Smooth muscle cell of bladder (primary cell): ENCODE results near the gene MAZ. TPM values are rescaled to one million over a fixed set of nuclear protein-coding genes. Genes with fewer than 3 reads are reported as not detected.

Experiments
- total RNA-seq: library from RNA; depleted of rRNA; stranded (reverse); fragments of >200 nt; gene quantifications from 2 replicates; pipeline ENCODE4 v1.2.3, GENCODE V29; 2014

Gene MAZ
- 106 and 159 TPM in 2 replicates for total RNA-seq

GRCh38 chr16:29806099-29806579 lies at the start of gene MAZ:
Gene MAZ, plus strand, starts transcription at chr16:29806529. Its CDS starts 173 bp downstream, at chr16:29806702.

GRCh38 chr16:29777576-29778350 lies 28.6 kb upstream of the MAZ start, which contains the start of gene ZG16:
Gene ZG16, plus strand, starts transcription at chr16:29778256. Its CDS starts 1,011 bp downstream, at chr16:29779267.

GRCh38 chr16:29790183-29790948 lies 16.0 kb upstream of the MAZ start, which contains the start of gene KIF22:
Gene KIF22, plus strand, starts transcription at chr16:29790751. Its CDS starts 9 bp downstream, at chr16:29790760.

DNA sequence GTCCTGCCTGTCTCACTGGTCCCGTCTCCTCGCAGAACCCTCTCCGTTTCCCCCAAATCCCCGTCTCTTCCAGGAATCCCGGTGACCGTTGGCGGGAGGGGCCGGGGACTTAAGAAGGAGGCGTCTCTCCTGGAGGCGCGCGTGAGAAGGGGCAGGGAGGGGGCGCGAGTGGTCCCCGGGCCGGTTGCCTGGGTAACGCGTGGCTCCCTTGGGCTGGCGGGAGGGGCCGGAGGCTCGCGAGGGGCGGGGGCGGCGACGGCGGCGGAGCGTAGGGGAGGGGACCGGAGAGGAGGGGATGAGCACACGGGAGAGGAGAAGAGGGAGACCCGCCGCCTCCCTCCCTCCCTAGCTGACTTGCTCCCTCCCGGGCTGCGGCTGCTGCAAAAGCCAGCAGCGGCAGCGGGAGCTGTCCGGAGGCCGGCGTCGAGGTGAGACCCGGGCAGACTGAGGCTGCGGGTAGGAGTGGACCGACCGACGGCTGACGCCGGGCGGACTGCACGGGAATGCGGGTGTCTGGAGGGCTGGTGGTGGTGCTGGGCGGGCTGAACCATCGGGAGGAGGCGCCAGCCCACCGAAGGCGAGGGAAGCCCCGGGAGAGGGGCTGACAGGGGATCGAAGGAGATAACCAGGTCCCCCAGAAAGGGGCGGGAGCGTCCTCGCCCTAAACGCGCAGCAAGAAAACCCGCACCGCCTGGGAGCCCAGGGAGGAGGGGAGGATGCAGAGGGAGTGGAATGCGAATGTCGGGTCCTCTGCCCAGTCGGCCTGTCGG lies 5.8 kb downstream of the MAZ start, which contains the start of gene PRRT2:
Gene PRRT2 (plus strand): TSS at position 298 of the 770 bp plus-strand sequence. CDS start 862 bp downstream, outside the sequence.

GRCh38 chr16:29815793-29816693 lies 9.7 kb downstream of the MAZ start, which contains the start of gene PAGR1:
Gene PAGR1, plus strand, starts transcription at chr16:29816152. Its CDS starts 374 bp downstream, at chr16:29816526.

DNA sequence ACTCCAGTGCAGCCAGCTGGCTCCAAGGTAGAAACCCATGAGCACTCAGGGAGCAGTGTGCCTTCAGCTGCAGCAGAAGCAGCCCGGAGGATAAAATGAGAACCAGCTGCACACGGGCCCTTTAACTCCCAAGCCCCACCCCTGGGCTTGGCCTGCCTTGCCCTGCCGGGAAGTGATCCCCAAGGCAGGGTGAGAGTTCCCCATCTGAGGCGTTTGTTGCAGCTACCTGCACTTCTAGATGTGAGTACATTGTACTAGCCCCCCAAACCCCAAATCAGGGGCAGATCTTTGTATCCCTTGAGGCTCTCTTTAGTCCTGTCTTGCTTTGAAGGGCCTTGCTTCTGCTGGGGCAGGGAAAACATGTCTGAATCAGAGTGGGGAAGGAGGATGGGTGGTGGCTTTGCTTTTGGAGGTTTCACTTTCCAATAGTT lies 14.0 kb downstream of the MAZ start, which contains the start of gene MVP:
Gene MVP (plus strand): TSS at position 192 of the 431 bp plus-strand sequence. CDS start 10,088 bp downstream, outside the sequence.

Other genes with a start within 250 kb of the MAZ start
- under 0.01 and 0.09 TPM in 2 replicates for gene SPN, start 143.3 kb upstream of the MAZ start, total RNA-seq
- gene QPRT, start 127.3 kb upstream of the MAZ start, total RNA-seq, result 26.5 and 40.0 TPM in 2 replicates
- gene C16orf54, start 60.5 kb upstream of the MAZ start, total RNA-seq, result not detected in 2 replicates
- not detected in 2 replicates for gene ZG16, start 28.3 kb upstream of the MAZ start, total RNA-seq
- gene KIF22, start 15.8 kb upstream of the MAZ start, total RNA-seq, result 5.5 and 8.0 TPM in 2 replicates
- gene PRRT2, start 5.7 kb downstream of the MAZ start, total RNA-seq, result 0.92 and 1.3 TPM in 2 replicates
- gene PAGR1, start 9.6 kb downstream of the MAZ start, total RNA-seq, result 11.2 and 14.2 TPM in 2 replicates
- gene MVP, start 13.9 kb downstream of the MAZ start, total RNA-seq, result 338 and 371 TPM in 2 replicates
- 94.6 and 136 TPM in 2 replicates for gene CDIPT, start 56.7 kb downstream of the MAZ start, total RNA-seq
- gene SEZ6L2, start 93.0 kb downstream of the MAZ start, total RNA-seq, result 2.1 and 7.0 TPM in 2 replicates
- 7.3 and 10.4 TPM in 2 replicates for gene ASPHD1, start 94.0 kb downstream of the MAZ start, total RNA-seq
- gene KCTD13, start 119.7 kb downstream of the MAZ start, total RNA-seq, result 3.5 and 4.8 TPM in 2 replicates
- 81.2 and 82.3 TPM in 2 replicates for gene TMEM219, start 155.6 kb downstream of the MAZ start, total RNA-seq
- gene TAOK2, start 167.3 kb downstream of the MAZ start, total RNA-seq, result 39.1 and 47.1 TPM in 2 replicates
- gene HIRIP3, start 189.1 kb downstream of the MAZ start, total RNA-seq, result 5.0 and 5.6 TPM in 2 replicates
- 11.9 and 15.2 TPM in 2 replicates for gene INO80E, start 189.7 kb downstream of the MAZ start, total RNA-seq
- 0.28 TPM in 1 of 2 replicates, not detected in the other for gene DOC2A, start 204.5 kb downstream of the MAZ start, total RNA-seq
- not detected in 2 replicates for gene C16orf92, start 216.7 kb downstream of the MAZ start, total RNA-seq
- gene TLCD3B, start 224.7 kb downstream of the MAZ start, total RNA-seq, result 0.09 TPM in 1 of 2 replicates, not detected in the other